Nephron (organoid): ENCODE measurements around the gene AQP2.

Experiments used
- H3K27ac Mint-ChIP-seq, 3 experiments: 2 replicates each; pipeline ENCODE4 v1.8.0; 2020; ENCODE audit warnings: mixed read lengths in 3 of 3, mild to moderate bottlenecking in 2 of 3, moderate library complexity in 1 of 3
- H3K27me3 Mint-ChIP-seq: 2 replicates; pipeline ENCODE4 v1.8.0; 2021; ENCODE audit warnings: low read depth, mild to moderate bottlenecking, moderate library complexity, mixed read lengths
- H3K36me3 Mint-ChIP-seq: 2 replicates; pipeline ENCODE4 v1.8.0; 2020; ENCODE audit warnings: low read depth, mixed read lengths
- H3K4me1 Mint-ChIP-seq: 2 replicates; pipeline ENCODE4 v1.8.0; 2020; ENCODE audit warnings: mixed read lengths
- H3K4me3 Mint-ChIP-seq, 3 experiments: 2 replicates each; pipeline ENCODE4 v1.8.0; 2020; ENCODE audit warnings: mild to moderate bottlenecking in 3 of 3, mixed read lengths in 3 of 3, moderate library complexity in 2 of 3
- H3K9me3 Mint-ChIP-seq: 2 replicates; pipeline ENCODE4 v1.8.0; 2020; ENCODE audit warnings: mixed read lengths
- CTCF ChIP-seq, 3 experiments: fragments of 200-600 bp; sonication (generic); IDR thresholded peaks; one replicate each; pipeline ENCODE4 v1.5.0; 2021; ENCODE audit warnings: antibody characterized with exemption in 3 of 3; ENCODE audit not compliant: unreplicated experiment in 3 of 3

AQP2 gene

DNA sequence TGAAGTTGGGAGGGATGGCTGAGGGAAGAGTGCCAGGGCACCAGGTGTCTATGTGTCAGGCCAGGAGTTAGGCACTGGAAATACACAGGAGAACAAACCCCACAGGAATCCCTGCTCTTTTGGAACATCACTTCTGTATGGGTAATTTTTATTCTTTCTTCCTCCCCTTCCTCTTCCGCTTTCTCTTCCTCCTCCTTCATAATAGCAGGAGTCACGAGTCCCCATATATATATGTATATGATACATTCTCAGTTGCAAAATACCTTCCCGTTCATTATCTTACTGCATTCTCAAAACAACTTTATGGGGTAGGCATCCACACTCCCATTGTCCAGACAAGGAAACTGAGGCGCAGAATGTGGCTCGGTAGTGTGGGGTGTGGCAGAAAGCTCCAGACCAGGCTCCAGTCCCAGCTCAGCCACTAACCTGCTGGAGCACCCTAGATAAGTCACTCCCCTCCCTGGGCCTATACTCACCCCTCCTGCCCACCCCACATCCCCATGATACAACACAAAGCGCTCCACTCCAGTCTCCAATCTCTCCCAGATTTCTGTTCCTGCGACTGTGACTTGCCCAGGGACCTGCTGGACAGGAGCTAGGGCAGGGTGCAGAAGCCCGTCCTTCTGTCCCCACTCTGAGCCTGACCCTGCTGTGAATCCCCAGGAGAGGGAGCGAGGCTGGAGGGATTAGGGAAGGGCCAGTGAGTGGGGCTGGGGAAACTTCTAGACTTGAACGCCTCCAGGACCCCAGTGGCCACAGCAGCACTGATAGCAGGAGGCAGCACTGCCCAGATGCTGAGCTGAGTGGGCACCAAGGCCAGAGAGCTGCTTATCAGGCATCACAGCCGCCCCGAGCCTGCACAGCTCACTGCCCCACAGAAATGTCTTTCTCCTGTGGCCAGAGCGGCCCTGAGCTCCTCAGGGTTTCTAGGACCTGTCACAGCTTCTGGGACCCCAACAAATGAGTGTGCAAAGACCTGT, 1.4 kb upstream of the AQP2 start:
- H3K27me3 Mint-ChIP-seq: peaks cover 55% of the 10 kb centered on the region
- no peak overlapping the region for H3K4me3 Mint-ChIP-seq
- no peak overlapping the region for H3K27ac Mint-ChIP-seq
- no peaks in the 10 kb centered on the region for H3K36me3 Mint-ChIP-seq
- H3K9me3 Mint-ChIP-seq: no peaks in the 10 kb centered on the region
- no peak for TF ChIP-seq CTCF (IDR thresholded peaks at IDR 0.05; ENCODE audit: unreplicated experiment in 3 of 3)
- peaks cover 12% of the 10 kb centered on the region for H3K4me1 Mint-ChIP-seq

- Mint-ChIP-seq H3K4me3 (no peak overlapping the region), H3K4me1 (peaks cover 12% of the 10 kb centered on the region), H3K27me3 (peaks cover 56% of the 10 kb centered on the region), H3K27ac (no peak overlapping the region), H3K9me3 (no peaks in the 10 kb centered on the region), H3K36me3 (no peaks in the 10 kb centered on the region)
- no peak for TF ChIP-seq CTCF (IDR thresholded peaks at IDR 0.05; ENCODE audit: unreplicated experiment in 3 of 3)
These were observed 671 bp upstream of the AQP2 start for GRCh38 chr12:49949866-49950265.

DNA sequence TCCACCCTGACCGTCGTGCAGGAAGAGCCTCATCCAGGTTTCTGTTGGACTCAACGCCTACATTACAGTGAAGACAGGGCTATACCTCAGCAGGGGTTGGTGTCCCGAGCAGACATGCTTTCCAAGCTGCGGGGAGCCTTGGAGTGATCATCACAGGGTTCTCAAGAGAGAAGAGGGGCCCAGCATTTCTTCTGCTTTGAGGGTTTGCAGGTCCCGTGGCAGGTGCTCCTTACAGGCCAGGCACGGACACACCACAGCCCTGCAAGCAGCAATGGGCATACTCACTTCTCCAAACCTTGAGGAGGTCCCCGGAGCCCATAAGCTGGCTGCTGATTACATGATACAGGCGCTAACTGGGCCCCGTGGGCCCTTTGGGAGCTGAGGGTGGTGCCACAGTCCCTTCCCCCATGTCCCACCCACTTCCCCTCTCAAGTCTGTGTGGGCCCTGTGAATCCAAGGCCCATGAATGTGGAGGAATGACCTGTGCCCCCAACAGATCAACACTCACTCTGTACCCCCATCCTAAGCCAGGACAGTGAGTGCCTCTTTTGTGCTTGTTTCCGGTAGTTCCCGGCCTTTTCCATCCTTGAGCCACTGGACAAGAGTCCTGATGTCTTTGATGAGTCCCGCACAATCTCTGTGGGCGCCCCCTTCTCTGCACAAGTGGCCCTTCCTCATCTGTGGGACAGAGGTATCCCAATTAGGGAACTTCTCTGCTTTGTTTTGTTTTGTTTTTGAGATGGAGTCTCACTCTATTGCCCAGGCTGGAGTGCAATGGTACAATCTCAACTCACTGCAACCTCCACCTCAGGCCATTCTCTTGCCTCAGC, 1.1 kb downstream of the AQP2 start:
- no peaks in the 10 kb centered on the region for H3K9me3 Mint-ChIP-seq
- peaks cover 50% of the 10 kb centered on the region for H3K27me3 Mint-ChIP-seq
- no peak overlapping the region for H3K27ac Mint-ChIP-seq

GRCh38 chr12:49952391-49953055, 2.0 kb downstream of the AQP2 start:
- Mint-ChIP-seq H3K4me1 (no peaks in the 10 kb centered on the region), H3K36me3 (no peaks in the 10 kb centered on the region), H3K9me3 (no peaks in the 10 kb centered on the region), H3K27ac (no peak overlapping the region), H3K27me3 (peaks cover 56% of the 10 kb centered on the region), H3K4me3 (no peak overlapping the region)
- no peak for TF ChIP-seq CTCF (IDR thresholded peaks at IDR 0.05; ENCODE audit: unreplicated experiment in 3 of 3)

More for the DNA sequence above, 1.1 kb downstream of the AQP2 start:
- no peaks in the 10 kb centered on the region for H3K4me1 Mint-ChIP-seq
- TF ChIP-seq CTCF (IDR thresholded peaks at IDR 0.05; ENCODE audit: unreplicated experiment in 3 of 3): no peak
- no peaks in the 10 kb centered on the region for H3K36me3 Mint-ChIP-seq
- no peak overlapping the region for H3K4me3 Mint-ChIP-seq

DNA sequence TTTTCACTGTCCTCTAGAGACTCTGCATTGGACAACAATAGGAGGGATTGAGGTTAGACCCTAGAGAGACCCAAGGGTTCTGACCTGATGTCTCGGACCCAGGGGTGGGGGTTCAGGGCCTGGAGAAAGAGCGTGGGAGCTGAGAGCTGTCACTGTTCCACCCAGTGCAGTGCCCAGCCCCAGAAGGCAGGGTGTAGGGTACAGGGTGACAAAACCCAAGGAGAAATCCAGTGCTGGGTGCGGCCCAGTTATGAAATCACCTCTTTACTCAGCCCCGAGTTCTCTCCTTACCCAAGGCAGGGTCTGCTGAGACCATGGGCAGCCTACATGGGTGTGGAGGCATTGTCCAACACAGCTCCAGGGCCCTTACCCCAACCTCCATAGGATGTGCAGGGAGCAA, 2.6 kb downstream of the AQP2 start:
- no peak overlapping the region for H3K27ac Mint-ChIP-seq
- H3K9me3 Mint-ChIP-seq: no peaks in the 10 kb centered on the region
- no peak overlapping the region for H3K4me3 Mint-ChIP-seq
- H3K36me3 Mint-ChIP-seq: no peaks in the 10 kb centered on the region
- H3K27me3 Mint-ChIP-seq: peaks cover 56% of the 10 kb centered on the region
- H3K4me1 Mint-ChIP-seq: no peaks in the 10 kb centered on the region
- no peak for TF ChIP-seq CTCF (IDR thresholded peaks at IDR 0.05; ENCODE audit: unreplicated experiment in 3 of 3)
